Glutamatergic neuron (in vitro differentiated cells): ENCODE results near the gene CYB5R4. TPM values are rescaled to one million over a fixed set of nuclear protein-coding genes. Genes with fewer than 3 reads are reported as not detected.
"Not testable (repeated sequence)": the region's sequence is repeated elsewhere in the genome, so short reads cannot be mapped to it uniquely, and the experiment has no call there.

ENCODE experiments used
- DNase-seq: peaks from one replicate; pipeline ENCODE4 v3.0.0; 2022
- H3K27ac Mint-ChIP-seq: one replicate; pipeline ENCODE4 v1.8.0; 2020; ENCODE audit warnings: mild to moderate bottlenecking, mixed read lengths, inconsistent platforms; ENCODE audit not compliant: unreplicated experiment
- H3K27me3 Mint-ChIP-seq: one replicate; pipeline ENCODE4 v1.8.0; 2020; ENCODE audit warnings: mild to moderate bottlenecking, moderate library complexity, mixed read lengths, inconsistent platforms; ENCODE audit not compliant: unreplicated experiment
- H3K36me3 Mint-ChIP-seq: one replicate; pipeline ENCODE4 v1.8.0; 2020; ENCODE audit warnings: mild to moderate bottlenecking, mixed read lengths, inconsistent platforms; ENCODE audit not compliant: unreplicated experiment
- H3K4me1 Mint-ChIP-seq: one replicate; pipeline ENCODE4 v1.8.0; 2020; ENCODE audit warnings: mild to moderate bottlenecking, low read depth, mixed read lengths, inconsistent platforms; ENCODE audit not compliant: unreplicated experiment
- H3K4me3 Mint-ChIP-seq: one replicate; pipeline ENCODE4 v1.8.0; 2020; ENCODE audit warnings: mild to moderate bottlenecking, mixed read lengths, inconsistent platforms; ENCODE audit not compliant: unreplicated experiment
- H3K9me3 Mint-ChIP-seq: one replicate; pipeline ENCODE4 v1.8.0; 2020; ENCODE audit warnings: mild to moderate bottlenecking, moderate library complexity, mixed read lengths, inconsistent platforms; ENCODE audit not compliant: unreplicated experiment
- CTCF ChIP-seq: fragments of 200-600 bp; sonication (generic); IDR thresholded peaks from one replicate; pipeline ENCODE4 v1.5.0; 2021; ENCODE audit not compliant: partially characterized antibody, unreplicated experiment
- total RNA-seq: library from RNA; stranded (reverse); fragmentation: NEBNext Ultra II Directional; extraction: Animal tissue kit (Norgen Biotek cat#: 25700); gene quantifications from one replicate; pipeline ENCODE4 v1.2.1, GENCODE V29; 2021; ENCODE audit not compliant: unreplicated experiment

The CYB5R4 gene
- total RNA-seq, 1 donor from 2014 or later: 23.1 TPM

DNA sequence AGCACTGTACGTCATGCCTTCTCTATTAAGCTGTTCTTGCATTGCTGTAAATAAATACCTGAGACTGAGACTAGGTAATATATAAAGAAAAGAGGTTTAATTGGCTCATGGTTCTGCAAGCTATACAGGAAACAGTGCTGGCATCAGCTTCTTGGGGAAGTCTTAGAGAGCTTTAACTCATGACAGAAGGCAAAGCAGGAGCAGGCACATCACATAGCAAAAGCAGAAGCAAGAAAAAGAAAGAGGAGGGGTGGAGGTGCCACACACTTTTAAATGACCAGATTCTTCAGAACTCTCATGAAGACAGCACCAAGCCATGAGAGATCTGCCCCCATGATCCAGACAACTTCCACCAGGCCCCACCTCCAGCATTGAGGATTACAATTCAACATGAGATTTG lies 30.1 kb downstream of the CYB5R4 start:
- Mint-ChIP-seq H3K4me1 (no peaks in the 10 kb centered on the region), H3K36me3 (no peaks in the 10 kb centered on the region), H3K4me3 (no peak overlapping the region), H3K27ac (no peak overlapping the region), H3K9me3 (peaks cover 2% of the 10 kb centered on the region), H3K27me3 (no peaks in the 10 kb centered on the region)
- DNase-seq: no peak
- TF ChIP-seq CTCF: no peak

GRCh38 chr6:83890520-83890919 lies 31.0 kb downstream of the CYB5R4 start:
- no peak for TF ChIP-seq CTCF
- H3K27me3 Mint-ChIP-seq: no peaks in the 10 kb centered on the region
- H3K4me3 Mint-ChIP-seq: no peak overlapping the region
- DNase-seq: no peak
- H3K9me3 Mint-ChIP-seq: peaks cover 2% of the 10 kb centered on the region
- no peaks in the 10 kb centered on the region for H3K4me1 Mint-ChIP-seq
- no peak overlapping the region for H3K27ac Mint-ChIP-seq
- no peaks in the 10 kb centered on the region for H3K36me3 Mint-ChIP-seq

- no peak for TF ChIP-seq CTCF
- H3K4me1 Mint-ChIP-seq: no peaks in the 10 kb centered on the region
- DNase-seq: no peak
- H3K9me3 Mint-ChIP-seq: peaks cover 2% of the 10 kb centered on the region
- H3K27ac Mint-ChIP-seq: no peak overlapping the region
- H3K27me3 Mint-ChIP-seq: no peaks in the 10 kb centered on the region
- no peak overlapping the region for H3K4me3 Mint-ChIP-seq
- H3K36me3 Mint-ChIP-seq: no peaks in the 10 kb centered on the region
Measured at GRCh38 chr6:83891586-83891985, 32.1 kb downstream of the CYB5R4 start.

DNA sequence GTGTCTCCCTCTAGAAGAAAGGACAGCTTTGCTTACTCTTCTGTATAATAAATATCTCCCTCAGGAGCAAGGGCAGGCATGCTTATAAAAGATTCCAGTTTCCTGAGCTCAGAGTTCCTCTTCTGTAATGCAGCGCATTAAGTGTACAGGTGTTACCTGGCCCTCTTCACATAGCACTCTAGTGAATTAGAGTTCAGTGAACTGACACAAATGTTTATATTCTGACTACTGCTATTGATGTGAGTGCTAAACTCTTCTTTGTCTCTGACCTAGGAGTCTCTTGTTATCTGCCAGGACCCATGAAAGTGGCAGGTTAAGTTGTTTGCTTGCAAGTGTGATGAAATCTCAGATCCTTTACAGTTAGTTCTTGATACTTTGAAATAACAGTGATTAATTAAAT lies 33.5 kb downstream of the CYB5R4 start:
- Mint-ChIP-seq H3K27ac (no peak overlapping the region), H3K9me3 (peaks cover 2% of the 10 kb centered on the region), H3K27me3 (no peaks in the 10 kb centered on the region), H3K4me1 (no peaks in the 10 kb centered on the region), H3K36me3 (no peaks in the 10 kb centered on the region), H3K4me3 (no peak overlapping the region)
- no peak for TF ChIP-seq CTCF
- DNase-seq: no peak

DNA sequence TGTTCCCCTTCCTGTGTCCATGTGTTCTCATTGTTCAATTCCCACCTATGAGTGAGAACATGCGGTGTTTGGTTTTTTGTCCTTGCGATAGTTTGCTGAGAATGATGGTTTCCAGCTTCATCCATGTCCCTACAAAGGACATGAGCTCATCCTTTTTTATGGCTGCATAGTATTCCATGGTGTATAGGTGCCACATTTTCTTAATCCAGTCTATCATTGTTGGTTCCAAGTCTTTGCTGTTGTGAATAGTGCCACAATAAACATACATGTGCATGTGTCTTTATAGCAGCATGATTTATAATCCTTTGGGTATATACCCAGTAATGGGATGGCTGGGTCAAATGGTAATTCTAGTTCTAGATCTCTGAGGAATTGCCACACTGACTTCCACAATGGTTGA lies 37.6 kb downstream of the CYB5R4 start:
- not testable (repeated sequence) for H3K4me1 Mint-ChIP-seq, H3K4me3 Mint-ChIP-seq, H3K27ac Mint-ChIP-seq, H3K27me3 Mint-ChIP-seq, H3K9me3 Mint-ChIP-seq, H3K36me3 Mint-ChIP-seq, DNase-seq

DNA sequence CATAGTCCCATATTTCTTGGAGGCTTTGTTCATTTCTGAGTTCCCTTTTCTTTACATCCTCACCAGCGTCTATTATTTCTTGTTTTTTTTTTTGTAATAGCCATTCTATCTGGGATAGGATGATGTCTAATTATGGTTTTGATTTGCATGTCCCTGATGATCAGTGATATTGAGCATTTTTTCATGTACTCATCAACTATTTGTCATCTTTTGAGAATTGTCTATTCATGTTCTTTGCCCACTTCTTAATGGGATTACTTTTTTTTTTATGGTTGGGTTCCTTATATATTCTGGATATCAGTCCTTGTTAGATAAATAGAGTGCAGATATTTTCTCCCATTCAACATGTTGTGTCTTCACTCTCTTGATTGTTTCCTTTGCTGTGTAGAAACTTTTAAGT lies 42.1 kb downstream of the CYB5R4 start:
- peaks cover 20% of the 10 kb centered on the region for H3K36me3 Mint-ChIP-seq
- H3K27ac Mint-ChIP-seq: no peak overlapping the region
- H3K4me1 Mint-ChIP-seq: no peaks in the 10 kb centered on the region
- H3K27me3 Mint-ChIP-seq: peaks cover 2% of the 10 kb centered on the region
- no peak for TF ChIP-seq CTCF
- H3K9me3 Mint-ChIP-seq: peaks cover 14% of the 10 kb centered on the region
- no peak overlapping the region for H3K4me3 Mint-ChIP-seq
- no peak for DNase-seq
